Neuron (in vitro differentiated cells): Measurements from ENCODE around the gene NLRC3.
A peak's percentile ranks its signal among the peaks of the same experiment; 100 is the strongest.
"Not testable (repeated sequence)": the region's sequence is repeated elsewhere in the genome, so short reads cannot be mapped to it uniquely, and the experiment has no call there.

Experiments used
- H2AFZ ChIP-seq: one replicate; pipeline ENCODE4 v1.6.1; 2013; ENCODE audit warnings: low read depth, mild to moderate bottlenecking, inconsistent platforms, low read length, moderate library complexity
- H3K27me3 ChIP-seq: one replicate; pipeline ENCODE4 v1.6.1; 2013; ENCODE audit warnings: low read length; ENCODE audit not compliant: insufficient read depth
- H3K36me3 ChIP-seq: one replicate; pipeline ENCODE4 v1.6.1; 2013; ENCODE audit warnings: low read length; ENCODE audit not compliant: insufficient read depth
- H3K4me1 ChIP-seq: one replicate; pipeline ENCODE4 v1.6.1; 2013; ENCODE audit warnings: low read length; ENCODE audit not compliant: insufficient read depth
- H3K4me3 ChIP-seq: 2 replicates; pipeline ENCODE4 v1.5.1; 2013; ENCODE audit warnings: mild to moderate bottlenecking, low read length, moderate library complexity
- H3K9me3 ChIP-seq: one replicate; pipeline ENCODE4 v1.6.1; 2013; ENCODE audit warnings: low read length

Gene NLRC3

GRCh38 chr16:3577302-3577752 is at the start of gene NLRC3:
Gene NLRC3 (minus strand): TSS chr16:3577403. CDS start chr16:3565036, 12,367 bp downstream.
- Histone ChIP-seq H3K4me1 (no peaks in the 10 kb centered on the region), H3K27me3 (no peaks in the 10 kb centered on the region), H3K36me3 (peaks cover 1% of the 10 kb centered on the region), H3K9me3 (no peaks in the 10 kb centered on the region), H2AFZ (no peak within 1 kb of the TSS), H3K4me3 (no peak within 1 kb of the TSS)

GRCh38 chr16:3625911-3626732 is 48.9 kb upstream of the NLRC3 start:
- no peaks in the 10 kb centered on the region for H3K9me3 ChIP-seq
- H3K4me1 ChIP-seq, result no peaks in the 10 kb centered on the region
- H2AFZ ChIP-seq, result no peak overlapping the region
- no peaks in the 10 kb centered on the region for H3K27me3 ChIP-seq
- H3K4me3 ChIP-seq, result no peak overlapping the region
- no peaks in the 10 kb centered on the region for H3K36me3 ChIP-seq

GRCh38 chr16:3625331-3625730 is 48.1 kb upstream of the NLRC3 start:
- H3K4me3 ChIP-seq, result no peak overlapping the region
- no peak overlapping the region for H2AFZ ChIP-seq
- no peaks in the 10 kb centered on the region for H3K4me1 ChIP-seq
- H3K36me3 ChIP-seq, result no peaks in the 10 kb centered on the region
- no peaks in the 10 kb centered on the region for H3K9me3 ChIP-seq
- H3K27me3 ChIP-seq, result no peaks in the 10 kb centered on the region

- H3K27me3 ChIP-seq, result no peaks in the 10 kb centered on the region
- H3K9me3 ChIP-seq, result no peaks in the 10 kb centered on the region
- H2AFZ ChIP-seq, result no peak overlapping the region
Observed at GRCh38 chr16:3623642-3624041, 46.4 kb upstream of the NLRC3 start.

GRCh38 chr16:3618769-3619141 is 41.6 kb upstream of the NLRC3 start:
- Histone ChIP-seq H2AFZ (no peak overlapping the region), H3K27me3 (no peaks in the 10 kb centered on the region), H3K4me3 (no peak overlapping the region), H3K4me1 (no peaks in the 10 kb centered on the region), H3K9me3 (peaks cover 5% of the 10 kb centered on the region), H3K36me3 (no peaks in the 10 kb centered on the region)

More at GRCh38 chr16:3623642-3624041, 46.4 kb upstream of the NLRC3 start:
- Histone ChIP-seq H3K4me3 (no peak overlapping the region), H3K4me1 (no peaks in the 10 kb centered on the region), H3K36me3 (no peaks in the 10 kb centered on the region)

GRCh38 chr16:3612510-3613466 is 35.6 kb upstream of the NLRC3 start:
- peaks cover 3% of the 10 kb centered on the region for H3K9me3 ChIP-seq
- peaks cover 9% of the 10 kb centered on the region for H3K4me1 ChIP-seq
- H3K4me3 ChIP-seq, result peak overlapping the region; percentile 80
- H3K36me3 ChIP-seq, result peaks cover 7% of the 10 kb centered on the region
- H2AFZ ChIP-seq, result no peak overlapping the region
- no peaks in the 10 kb centered on the region for H3K27me3 ChIP-seq

GRCh38 chr16:3611146-3611975 is 34.2 kb upstream of the NLRC3 start, which contains the start of gene SLX4:
Gene SLX4 (minus strand): TSS chr16:3611606. CDS start chr16:3608964, 2,642 bp downstream.
- peaks cover 9% of the 10 kb centered on the region for H3K4me1 ChIP-seq
- peak within 1 kb of the TSS; percentile 93 for H2AFZ ChIP-seq
- H3K36me3 ChIP-seq, result peaks cover 9% of the 10 kb centered on the region
- peak within 1 kb of the TSS; percentile 80 for H3K4me3 ChIP-seq
- no peaks in the 10 kb centered on the region for H3K27me3 ChIP-seq
- H3K9me3 ChIP-seq, result no peaks in the 10 kb centered on the region

- Histone ChIP-seq H3K4me3 (peak overlapping the region; percentile 80), H2AFZ (peak overlapping the region; percentile 93), H3K36me3 (peaks cover 9% of the 10 kb centered on the region), H3K4me1 (peaks cover 9% of the 10 kb centered on the region), H3K27me3 (no peaks in the 10 kb centered on the region), H3K9me3 (no peaks in the 10 kb centered on the region)
Observed at GRCh38 chr16:3610698-3611145, 33.5 kb upstream of the NLRC3 start.

GRCh38 chr16:3609895-3610697 is 32.9 kb upstream of the NLRC3 start:
- no peaks in the 10 kb centered on the region for H3K9me3 ChIP-seq
- H3K4me3 ChIP-seq, result peak overlapping the region; percentile 80
- peaks cover 9% of the 10 kb centered on the region for H3K4me1 ChIP-seq
- no peak overlapping the region for H2AFZ ChIP-seq
- H3K36me3 ChIP-seq, result peaks cover 9% of the 10 kb centered on the region
- no peaks in the 10 kb centered on the region for H3K27me3 ChIP-seq

- H3K27me3 ChIP-seq, H3K9me3 ChIP-seq, H3K36me3 ChIP-seq: not testable (repeated sequence)
Observed at GRCh38 chr16:3608976-3609375, 31.8 kb upstream of the NLRC3 start.

GRCh38 chr16:3608069-3608468 is 30.9 kb upstream of the NLRC3 start:
- Histone ChIP-seq H3K36me3 (peaks cover 16% of the 10 kb centered on the region), H3K27me3 (no peaks in the 10 kb centered on the region), H3K4me3 (no peak overlapping the region), H3K9me3 (no peaks in the 10 kb centered on the region), H3K4me1 (peaks cover 9% of the 10 kb centered on the region), H2AFZ (no peak overlapping the region)

More at GRCh38 chr16:3608976-3609375, 31.8 kb upstream of the NLRC3 start:
- not testable (repeated sequence) for H2AFZ ChIP-seq, H3K4me1 ChIP-seq, H3K4me3 ChIP-seq

- H3K36me3 ChIP-seq, result peaks cover 20% of the 10 kb centered on the region
- no peak overlapping the region for H3K4me3 ChIP-seq
- H3K9me3 ChIP-seq, result no peaks in the 10 kb centered on the region
- peaks cover 9% of the 10 kb centered on the region for H3K4me1 ChIP-seq
- no peaks in the 10 kb centered on the region for H3K27me3 ChIP-seq
- no peak overlapping the region for H2AFZ ChIP-seq
Observed at GRCh38 chr16:3607634-3608033, 30.4 kb upstream of the NLRC3 start.
